Activated naive CD4-positive, alpha-beta T cell (primary cell): ENCODE results near the gene CACNA1D.
"Not testable (repeated sequence)": the region's sequence is repeated elsewhere in the genome, so short reads cannot be mapped to it uniquely, and the experiment has no call there.

Source experiments
- DNase-seq, 4 experiments: peaks; one replicate each; lab custom pipeline; 2025; lab: John Stamatoyannopoulos, UW

CACNA1D gene

DNA sequence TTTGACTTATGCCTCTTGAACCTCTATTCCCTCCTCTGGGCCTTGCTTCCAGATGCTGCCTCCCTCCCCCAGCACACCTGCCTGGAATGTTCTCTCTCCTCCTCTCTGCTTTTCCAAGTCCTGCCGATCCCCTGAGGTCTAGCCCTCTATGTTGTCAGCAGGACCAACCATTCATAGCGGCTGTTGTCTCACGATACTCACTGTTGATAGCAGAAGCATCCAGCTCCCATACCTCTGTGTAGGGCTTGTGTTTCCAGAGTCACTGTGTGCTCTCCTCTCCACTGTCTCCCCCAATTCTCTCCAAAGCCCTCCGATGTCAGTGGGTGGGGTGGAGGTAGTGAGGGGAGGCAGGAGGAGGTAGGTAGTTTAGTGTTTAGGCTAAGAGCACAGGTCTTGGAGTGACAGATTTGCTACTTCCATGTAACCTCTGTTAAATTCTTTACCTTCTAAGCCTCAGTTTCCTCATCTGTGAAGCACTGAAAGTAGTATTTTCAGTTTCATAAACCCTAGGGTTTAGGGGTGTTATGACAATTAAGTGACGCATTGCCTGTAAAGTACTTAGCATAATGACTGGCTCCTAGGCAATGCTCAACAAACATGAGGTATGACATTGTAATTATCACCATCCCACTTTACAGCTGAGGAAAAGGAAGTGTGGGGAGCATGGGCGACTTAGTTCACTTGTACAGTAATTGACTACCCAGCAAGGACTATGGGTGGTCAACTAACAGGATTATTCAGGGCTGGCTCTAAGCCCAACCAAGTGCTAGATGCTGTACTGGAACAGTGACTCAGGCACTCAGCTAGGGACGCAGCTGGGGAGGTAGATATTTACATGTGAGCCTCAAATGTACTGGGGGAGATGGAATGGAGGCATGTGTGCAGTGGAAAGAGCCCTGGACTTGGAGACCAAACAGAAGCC is 122.8 kb downstream of the CACNA1D start:
- DNase-seq = no peak

DNA sequence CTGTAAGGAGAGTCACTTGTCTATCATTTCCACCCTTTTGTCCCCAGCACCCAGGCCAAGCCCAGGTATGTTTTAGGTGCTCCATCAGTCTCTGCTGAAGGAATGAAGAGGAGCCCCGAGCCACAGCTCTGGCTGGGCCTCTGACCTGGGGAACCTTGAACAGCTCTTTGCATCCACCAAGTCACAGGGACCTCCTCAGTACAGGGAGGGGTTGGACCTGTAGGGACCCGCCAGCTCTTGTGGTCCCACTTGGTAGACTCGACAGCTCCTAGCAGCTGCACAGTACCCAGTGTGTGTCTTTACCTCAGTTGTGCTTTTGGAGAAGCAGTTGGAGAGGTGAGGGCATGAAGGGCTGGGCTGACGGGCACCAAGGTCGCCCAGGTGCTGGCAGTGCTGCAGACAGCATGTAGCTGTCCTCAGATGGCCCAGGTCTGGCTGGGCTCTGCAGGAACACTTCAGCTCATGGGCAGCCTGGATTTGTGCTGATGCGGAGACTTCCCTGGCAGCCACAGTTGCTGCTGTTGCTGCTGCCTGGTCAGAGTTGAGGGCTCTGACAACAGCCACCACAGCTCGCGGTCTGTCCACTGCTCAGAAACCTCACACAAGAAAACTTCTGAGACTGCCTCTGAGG is 123.6 kb downstream of the CACNA1D start:
- DNase-seq = no peak

DNA sequence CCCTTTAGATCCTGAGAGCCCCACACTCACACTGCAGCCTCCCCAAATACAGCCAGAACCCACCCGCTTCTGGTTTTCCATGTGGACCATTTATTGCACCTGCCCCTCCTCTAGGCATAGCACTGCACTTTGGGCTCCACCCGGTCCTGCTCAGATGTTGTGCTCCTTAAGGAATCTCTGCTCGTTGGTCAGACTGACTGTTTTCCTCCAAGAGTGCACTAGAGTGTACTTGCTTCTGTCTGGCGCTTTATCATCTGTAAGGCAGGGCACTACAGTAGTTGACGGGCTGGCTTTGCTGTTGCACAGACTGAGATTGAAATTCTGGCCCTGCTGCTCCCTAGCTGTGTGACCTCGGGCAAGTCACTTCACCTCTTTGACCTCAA is 124.1 kb downstream of the CACNA1D start:
- DNase-seq = no peak

DNA sequence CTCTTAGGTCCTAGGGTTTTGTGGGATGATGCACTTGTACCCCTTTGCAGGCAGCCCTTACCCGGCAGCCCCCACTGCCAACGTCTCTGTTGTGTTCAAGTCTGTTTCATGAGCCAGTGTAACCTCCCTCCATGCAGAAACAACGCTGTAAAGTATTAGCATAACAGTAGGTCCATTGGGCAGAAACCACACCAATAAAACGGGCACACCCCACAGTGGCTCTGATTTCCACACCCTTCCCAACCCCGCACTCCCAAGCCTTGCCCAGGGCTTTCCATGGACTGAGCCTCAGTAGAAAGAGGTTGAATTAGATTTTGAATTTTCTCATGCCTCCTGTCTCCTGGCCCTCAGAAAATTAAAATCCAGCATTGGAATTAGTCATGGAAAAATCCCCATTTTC is 124.5 kb downstream of the CACNA1D start:
- DNase-seq = no peak

DNA sequence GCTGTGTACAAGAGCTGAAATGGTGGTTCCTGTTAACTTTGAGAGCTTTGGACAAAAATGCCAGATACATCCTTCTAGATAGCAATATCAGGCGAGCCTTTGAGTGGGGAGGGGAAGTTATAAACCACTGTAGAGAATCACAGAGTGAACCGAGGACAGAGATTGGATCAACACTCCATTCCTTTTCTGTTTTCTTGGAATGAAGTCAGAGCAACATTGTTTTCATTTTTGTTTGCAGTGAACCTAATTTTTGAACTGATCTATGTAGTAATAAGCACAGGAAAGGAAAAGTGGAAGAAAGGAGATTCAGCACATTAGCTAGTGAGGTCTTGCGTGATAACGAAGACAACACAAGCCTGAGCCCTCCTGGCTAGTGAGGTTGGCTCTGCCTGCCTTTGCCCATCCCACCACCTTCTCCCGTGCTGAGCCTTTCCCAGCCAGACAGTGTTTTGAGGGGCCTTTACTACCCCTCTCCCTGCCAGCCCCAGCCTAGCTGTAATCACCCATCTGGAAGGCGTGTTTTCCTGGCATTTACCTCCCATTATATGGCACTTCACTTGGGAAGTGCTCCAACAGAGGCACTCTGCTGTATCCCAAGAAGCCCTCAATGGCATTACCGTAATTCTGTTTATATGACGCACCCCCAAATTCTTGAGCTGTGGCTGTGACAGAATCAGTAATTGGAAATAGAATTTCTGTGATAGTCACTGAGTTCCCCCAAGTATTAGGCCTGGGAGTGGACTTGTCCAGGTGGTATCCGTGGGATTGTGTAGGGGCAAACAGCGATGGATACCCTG is 129.8 kb downstream of the CACNA1D start:
- no peak for DNase-seq

DNA sequence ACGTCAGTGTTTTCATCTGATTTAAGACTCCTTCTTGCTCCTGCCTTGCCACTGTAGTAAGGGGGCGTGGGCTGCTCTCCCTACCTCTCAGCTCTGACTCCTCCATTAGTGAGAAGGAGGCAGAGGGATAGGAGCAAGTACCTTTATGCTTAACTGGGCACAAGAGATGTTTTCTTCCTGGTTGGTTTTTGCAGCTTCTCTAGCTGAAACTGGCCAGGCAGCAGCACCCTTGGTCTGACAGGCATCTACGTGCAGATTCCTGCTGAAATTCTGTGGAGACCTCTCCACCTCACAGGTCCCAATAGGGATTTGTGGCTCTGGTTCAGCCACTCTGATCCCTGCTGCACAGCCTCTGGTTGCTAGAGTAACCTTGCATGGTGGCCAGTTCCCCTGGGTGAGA is 132.5 kb downstream of the CACNA1D start:
- no peak for DNase-seq

DNA sequence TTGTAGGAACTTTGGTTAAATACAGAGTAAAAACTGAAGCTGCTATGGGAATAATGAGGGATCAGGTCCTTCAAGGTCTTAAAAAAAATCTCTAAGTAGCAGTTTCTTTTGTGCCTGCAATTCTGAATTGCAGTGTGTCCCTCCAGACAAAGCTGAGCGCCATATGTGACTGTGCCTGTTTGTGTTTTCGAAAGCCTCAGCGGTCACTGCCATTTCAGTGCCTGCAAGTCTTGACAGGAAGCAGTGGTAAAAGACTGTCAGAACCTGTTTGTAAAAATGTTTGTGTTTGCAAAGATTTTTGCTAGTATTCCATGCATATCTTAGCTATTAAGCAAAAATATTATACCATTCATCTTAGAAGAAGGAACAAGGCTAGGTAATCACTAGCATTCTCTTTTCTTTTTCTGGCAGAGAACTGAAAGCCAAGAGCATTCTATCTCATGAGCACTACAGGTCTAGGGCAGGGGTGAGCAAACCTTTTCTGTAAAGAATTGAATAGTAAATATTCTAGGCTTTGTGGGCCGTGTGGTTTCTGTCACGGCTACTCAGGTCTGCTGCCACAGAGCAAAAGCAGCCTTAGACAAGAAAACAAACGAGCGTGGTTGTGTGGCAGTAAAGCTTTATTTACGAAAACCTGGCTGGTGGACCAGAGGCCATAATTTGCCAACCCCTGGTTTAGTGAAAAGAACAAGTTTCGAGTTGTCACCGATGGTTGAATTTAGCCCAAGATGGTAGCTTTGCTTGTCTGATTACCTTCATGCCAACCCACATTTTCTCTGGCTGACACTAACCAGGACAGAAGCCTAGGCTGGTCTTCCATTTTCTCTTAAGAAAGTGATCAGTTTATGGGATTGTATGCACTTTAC is 134.4 kb downstream of the CACNA1D start:
- no peak for DNase-seq

DNA sequence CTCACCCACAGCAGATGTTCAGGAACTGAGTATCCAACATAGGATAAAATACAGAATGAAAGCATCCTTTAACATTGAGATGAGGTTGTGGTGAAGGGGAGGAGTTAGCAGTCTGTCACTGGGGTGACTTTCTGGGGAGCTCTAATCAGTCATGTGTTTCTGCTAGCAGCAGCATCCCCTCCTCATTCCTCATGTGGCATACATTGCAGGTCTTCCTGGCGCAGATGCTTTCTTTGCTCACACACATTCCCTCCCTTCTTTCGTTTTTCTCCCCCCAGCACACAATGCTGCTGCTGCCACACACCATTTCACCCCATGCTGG is 135.0 kb downstream of the CACNA1D start:
- DNase-seq = no peak

DNA sequence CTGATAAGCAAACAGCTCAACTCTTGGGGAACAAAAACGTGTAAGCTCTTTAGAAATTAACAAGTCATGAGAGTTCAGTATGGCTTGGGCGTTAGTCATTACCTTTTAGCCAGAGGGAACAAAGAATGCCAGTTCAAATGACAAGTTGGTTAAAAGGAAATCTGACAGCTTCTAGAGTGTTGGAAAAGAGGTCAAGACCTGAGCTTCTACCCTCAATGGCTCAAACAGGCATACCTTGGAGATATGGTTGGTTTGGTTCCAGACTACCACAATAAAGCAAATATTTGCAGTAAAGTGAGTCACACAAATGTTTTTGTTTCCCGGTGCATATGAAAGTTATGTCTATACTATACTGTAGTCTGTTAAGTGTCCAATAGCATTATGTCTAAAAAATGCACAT is 136.1 kb downstream of the CACNA1D start:
- no peak for DNase-seq

DNA sequence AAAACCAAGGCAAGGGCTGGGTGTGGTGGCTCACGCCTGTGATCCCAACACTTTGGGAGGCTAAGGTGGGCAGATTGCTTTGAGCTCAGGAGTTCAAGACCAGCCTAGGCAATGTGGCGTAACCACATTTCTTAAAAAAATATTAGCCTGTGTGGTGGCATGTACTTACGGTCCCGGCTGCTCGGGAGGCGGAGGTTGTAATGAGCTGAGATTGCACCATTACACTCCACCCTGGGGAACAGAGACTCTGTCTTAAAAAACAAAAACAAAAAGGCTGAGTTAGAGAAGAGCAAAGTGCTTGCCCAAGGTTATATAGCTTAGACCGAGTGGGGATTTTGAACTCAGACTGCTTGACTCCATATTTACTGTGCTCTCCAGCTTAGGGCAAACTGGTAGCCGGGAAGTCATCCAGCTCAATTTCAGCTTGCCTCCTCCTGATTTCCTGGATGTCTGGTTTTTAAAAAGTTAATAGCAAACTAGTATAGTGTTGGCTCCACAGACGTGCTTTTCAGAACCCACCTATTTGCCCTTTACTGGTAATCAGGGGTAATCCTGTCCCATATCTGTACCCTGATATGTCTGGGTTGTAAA is 138.9 kb downstream of the CACNA1D start:
- DNase-seq = no peak

DNA sequence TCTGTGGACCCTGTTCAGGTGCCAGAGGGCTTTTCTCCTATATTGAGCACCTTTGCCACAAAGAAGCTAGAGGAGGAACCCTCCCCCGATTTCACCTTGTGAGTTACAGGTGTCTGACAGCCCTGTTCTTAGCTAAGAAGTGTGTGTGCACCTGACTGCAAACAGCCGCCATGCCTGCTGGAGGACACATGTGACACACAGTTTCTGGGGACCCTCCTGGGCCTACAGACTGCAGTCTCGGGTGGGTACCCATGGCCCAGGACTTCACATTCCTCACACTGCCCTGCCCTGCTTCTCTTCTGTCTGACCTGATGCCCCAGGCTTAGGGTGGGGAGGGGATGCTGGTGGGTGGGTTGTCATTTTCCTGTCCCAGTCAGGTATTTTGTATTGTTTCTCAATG is 140.6 kb downstream of the CACNA1D start:
- no peak for DNase-seq

DNA sequence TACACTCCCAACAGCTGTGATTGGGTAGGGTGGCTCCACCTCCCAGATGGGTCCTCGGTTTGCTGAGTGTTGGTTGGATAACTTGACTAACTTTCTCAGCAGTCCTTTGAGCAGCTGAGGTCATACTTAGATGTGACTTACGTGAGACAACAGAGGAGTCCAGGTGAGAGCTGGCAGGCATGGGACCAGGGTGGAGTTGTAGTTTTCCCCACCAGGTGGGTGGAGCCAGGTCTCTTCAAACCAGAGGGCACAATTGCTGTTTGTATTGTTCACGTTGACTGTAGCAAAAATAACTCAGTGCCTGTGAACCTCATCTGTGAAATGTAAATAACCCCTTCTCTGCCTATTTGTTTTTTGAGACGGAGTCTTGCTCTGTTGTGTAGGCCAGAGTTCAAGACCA is 144.4 kb downstream of the CACNA1D start:
- not testable (repeated sequence) for DNase-seq

DNA sequence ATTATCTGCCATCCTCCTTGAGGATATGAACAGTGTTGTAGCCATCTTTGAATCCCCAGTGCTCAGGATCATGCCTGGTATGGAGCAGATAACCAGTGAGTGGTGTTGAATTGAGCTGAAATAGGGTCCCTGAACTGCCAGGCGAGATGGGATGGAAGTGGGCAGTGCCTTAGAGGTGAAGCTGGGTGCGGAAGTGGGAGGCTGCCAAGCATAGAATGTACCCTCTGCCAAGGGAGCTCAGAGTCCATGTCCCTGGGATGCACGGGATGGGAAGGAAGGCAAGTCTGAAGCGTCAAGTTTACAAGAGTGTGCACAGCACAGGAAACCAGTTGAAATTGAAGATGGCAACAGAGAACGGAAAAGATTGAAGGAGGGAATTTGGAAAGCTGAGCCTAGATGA is 147.0 kb downstream of the CACNA1D start:
- DNase-seq = no peak

DNA sequence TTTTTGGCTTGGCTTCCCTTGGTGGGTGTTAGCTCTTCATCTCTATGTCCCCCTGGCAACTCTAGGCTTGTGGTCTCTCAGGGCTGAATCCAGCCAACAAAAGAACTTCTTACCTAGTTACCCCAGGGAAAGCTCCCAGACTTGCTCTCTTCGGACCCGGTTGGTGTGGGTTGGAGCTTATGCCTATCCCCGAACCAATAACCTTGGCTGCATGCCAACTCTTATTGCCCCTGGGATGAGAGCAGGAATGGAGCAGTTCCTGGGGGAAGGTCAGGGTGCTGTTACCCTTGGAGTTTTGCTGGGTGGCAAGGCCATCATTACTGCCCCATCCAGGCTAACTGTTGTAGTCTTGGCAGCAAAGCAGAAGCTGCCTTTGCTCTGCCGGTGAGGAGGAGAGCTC is 147.8 kb downstream of the CACNA1D start:
- DNase-seq = no peak

DNA sequence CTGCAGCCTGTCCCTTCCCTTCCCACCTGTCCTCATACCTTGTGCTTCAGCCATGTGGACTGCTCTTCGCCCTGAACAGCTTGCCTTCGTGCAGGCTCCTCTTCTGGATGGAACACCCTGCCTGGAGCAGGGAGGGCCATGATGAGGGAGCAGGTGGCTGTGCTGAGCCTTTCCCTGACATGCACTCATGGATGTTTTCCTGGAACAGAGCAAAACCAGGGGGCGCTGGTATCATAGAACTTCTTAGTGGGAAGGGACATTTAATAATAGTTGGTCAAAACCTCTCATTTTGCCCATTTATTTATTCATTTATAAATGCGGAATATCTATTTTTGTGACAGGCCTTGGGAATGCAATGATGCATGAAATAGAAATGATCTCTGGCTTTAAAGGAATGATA is 149.3 kb downstream of the CACNA1D start:
- no peak for DNase-seq

DNA sequence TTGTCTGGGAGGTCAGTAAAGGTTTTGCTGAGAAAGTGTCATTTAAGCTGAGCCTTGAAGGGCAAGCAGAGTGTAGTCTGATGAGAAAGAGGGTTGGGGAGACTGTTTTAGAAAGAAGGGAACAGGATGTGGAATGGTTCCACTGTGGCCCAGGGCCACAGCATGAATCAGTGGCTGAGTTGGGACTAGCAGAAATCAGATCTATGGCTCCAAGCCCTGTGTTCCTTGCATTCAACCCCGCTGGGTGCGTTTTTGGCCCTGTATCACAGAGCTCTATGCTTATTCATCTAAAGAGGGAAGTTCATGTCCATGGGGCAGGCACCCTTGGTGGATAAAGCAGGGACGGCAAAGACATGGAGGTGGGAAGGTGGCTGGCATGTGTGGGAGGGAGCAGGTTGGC is 151.3 kb downstream of the CACNA1D start:
- no peak for DNase-seq

DNA sequence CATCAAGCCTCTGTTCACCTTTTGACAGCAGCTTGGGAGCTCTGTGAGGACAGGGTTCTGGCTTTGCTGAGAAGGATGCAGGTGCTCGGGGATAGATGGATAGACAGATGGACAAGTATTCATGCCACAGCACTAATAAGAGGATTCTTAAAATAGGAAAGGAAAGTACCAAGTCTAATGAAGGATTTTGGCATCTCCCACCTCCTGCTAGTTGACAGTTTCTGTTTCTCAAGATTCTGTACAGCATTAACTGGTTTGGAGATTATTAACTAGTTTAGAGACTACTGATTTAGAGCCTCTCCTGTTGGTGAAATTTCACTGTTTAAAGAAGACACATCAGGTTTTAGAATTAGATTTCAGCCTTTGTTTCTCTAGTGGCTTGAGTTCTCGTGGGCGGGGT is 152.3 kb downstream of the CACNA1D start:
- no peak for DNase-seq

DNA sequence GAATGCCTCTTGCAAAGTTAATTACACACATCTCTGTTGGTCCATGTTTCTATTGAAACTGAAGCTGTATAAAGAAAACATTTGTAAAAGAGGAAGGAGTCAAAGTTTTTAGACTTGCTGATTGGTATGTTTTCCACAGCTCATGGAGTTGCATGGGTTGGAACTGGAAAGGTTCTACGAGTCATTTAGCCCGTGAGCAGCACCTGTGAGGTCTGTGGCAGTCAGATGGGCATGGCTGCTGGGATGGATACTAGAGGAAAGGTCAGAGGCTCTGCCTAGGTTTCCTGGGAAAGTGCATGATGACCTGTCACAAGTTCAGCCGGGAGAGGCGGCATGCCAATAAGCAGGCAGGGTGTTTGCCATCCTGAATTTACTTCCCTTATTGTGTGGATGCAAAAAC is 155.4 kb downstream of the CACNA1D start:
- no peak for DNase-seq

DNA sequence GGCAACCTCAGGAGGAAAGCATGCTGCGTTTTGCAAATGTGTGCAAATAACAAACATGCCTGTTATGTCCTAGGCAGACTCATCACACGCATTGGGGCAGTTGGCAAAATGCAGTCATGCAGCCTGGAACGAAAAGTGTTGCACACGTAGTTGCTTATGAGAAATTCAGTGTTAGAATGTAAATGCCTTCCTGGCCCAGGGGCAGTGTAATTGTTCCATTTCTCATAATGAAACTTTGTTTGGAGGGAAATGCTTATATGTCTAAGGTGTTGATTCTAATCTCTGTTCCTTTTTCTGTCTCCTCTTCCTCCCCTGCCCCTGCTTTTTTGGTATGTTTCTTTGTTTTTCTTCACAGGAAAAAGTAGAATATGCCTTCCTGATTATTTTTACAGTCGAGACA is 156.0 kb downstream of the CACNA1D start:
- DNase-seq = no peak

DNA sequence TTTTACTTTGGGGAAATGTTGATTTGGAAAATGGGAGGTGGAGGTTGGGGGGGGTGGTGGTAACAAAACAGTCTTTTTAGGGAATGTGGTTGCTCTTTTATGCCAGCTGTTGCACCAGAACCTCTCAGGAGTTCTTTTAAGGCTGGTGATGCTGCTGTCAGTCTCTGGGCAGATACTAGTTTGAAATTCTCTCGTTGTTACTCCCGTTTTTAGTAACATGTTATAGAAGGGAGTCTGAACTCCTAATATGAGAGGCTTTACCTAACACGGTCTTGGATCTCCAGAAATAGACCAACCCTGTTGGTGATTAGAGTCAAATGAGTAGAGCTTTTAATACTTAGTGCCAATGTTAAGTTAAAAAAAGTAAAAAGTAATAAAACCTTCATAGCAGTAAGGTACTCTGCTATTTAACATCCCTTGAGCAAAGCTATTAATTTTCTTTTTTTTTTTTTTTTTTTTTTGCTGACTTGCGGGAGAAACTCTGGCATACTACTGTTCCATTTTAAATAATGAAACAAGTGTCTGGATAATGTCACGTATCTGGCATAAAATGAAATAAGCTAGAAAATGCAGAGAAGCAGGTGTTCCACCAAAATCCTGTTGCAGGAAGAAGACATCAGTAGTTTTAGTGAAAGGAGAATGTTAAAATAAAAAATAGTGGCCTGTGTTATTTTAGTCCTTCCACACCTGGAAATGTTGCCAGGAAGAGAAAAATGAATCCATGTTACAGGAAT is 156.7 kb downstream of the CACNA1D start:
- DNase-seq = no peak

DNA sequence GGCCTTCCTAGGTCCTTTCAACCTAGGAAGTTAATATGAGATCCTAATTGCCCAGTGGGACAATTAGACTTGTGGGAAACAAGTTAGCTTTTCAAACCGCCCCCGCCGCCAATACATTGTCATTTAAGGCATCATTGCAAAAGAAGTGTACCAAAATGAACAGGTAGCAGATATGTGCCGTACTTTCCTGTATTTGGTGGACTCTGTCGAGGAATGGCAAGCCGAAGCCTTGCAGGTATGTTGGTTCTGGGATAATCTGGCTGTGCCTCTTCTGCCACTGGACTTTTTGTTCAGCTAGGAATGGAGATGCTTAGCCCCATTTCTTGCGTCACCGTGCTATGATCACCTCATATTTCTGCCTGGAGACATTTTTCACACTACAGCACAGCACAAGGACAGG is 157.5 kb downstream of the CACNA1D start:
- DNase-seq = no peak
